Measurements from ENCODE around the gene TAF11L5. TPM values are rescaled to one million over a fixed set of nuclear protein-coding genes. Genes with fewer than 3 reads are reported as not detected.
"Not testable (repeated sequence)": the region's sequence is repeated elsewhere in the genome, so short reads cannot be mapped to it uniquely, and the experiment has no call there.

TAF11L5 gene
- total RNA-seq (2016; rRNA removed; fragmentation: Illumina TruSeq; extraction: Trizol) (not detected in 2 replicates), polyA plus RNA-seq (2011; rRNA removed) (not detected in 2 replicates), polyA minus RNA-seq (2011; rRNA and poly(A)+ RNA removed; ENCODE audit: low replicate concordance) (not detected in 2 replicates), Bru-seq, nascent RNA (not detected), BruChase-seq, experiment 1, labeled RNA remaining after a 6-hour chase (not detected), BruChase-seq, experiment 2, labeled RNA remaining after a 2-hour chase (not detected)
- not detected in 2 replicates for total RNA-seq (2016; cell fraction: cytosol; rRNA removed; fragmentation: Illumina TruSeq; extraction: Trizol; ENCODE audit: low read depth)
- not detected in 2 replicates for total RNA-seq (2016; cell fraction: insoluble cytoplasmic fraction; rRNA removed; fragmentation: Illumina TruSeq; extraction: Trizol)
- not detected in 2 replicates for total RNA-seq (2016; cell fraction: membrane; rRNA removed; fragmentation: Illumina TruSeq; extraction: Trizol)
- not detected in 2 replicates for total RNA-seq (2016; cell fraction: nucleus; rRNA removed; fragmentation: Illumina TruSeq; extraction: Trizol)
- not detected in 2 replicates for polyA plus RNA-seq (2011; cell fraction: cytosol; rRNA removed)
- not detected in 2 replicates for polyA plus RNA-seq (2011; cell fraction: nucleus; rRNA removed)
- polyA plus RNA-seq (2012), result not detected in 2 replicates
- polyA plus RNA-seq (2016; cell fraction: cytosol; fragmentation: Illumina TruSeq; extraction: Trizol; ENCODE audit: low read depth), result not detected in 2 replicates
- not detected in 2 replicates for polyA plus RNA-seq (2016; cell fraction: insoluble cytoplasmic fraction; fragmentation: Illumina TruSeq; extraction: Trizol; ENCODE audit: low read depth)
- not detected in 2 replicates for polyA plus RNA-seq (2016; cell fraction: membrane; fragmentation: Illumina TruSeq; extraction: Trizol; ENCODE audit: low read depth)
- not detected in 2 replicates for polyA plus RNA-seq (2016; cell fraction: nucleus; fragmentation: Illumina TruSeq; extraction: Trizol; ENCODE audit: insufficient read depth, low read depth)
- not detected in 2 replicates for polyA minus RNA-seq (2011; cell fraction: cytosol; rRNA and poly(A)+ RNA removed)
- polyA minus RNA-seq (2011; cell fraction: nucleus; rRNA and poly(A)+ RNA removed), result not detected in 2 replicates
- long read RNA-seq, experiment 1, result 0 reads
- long read RNA-seq, experiment 2, result 0 reads

- H3K36me3 ChIP-seq (replicated peaks in 1 of 2; ENCODE audit: control insufficient read depth in 1 of 2, insufficient read depth in 2 of 2, low read length in 2 of 2); H3K27ac ChIP-seq (ENCODE audit: extremely low read length, insufficient read depth, low read length); intact Hi-C loops (cut with micrococcal nuclease; ENCODE audit: unreplicated experiment); H3K4me2 ChIP-seq (ENCODE audit: low read depth, low read length); H3K4me3 ChIP-seq (replicated peaks in 1 of 3; ENCODE audit: insufficient read depth in 1 of 3, low read depth in 2 of 3, low read length in 3 of 3); H2AFZ ChIP-seq (ENCODE audit: low read length); BruUV-seq (replicated peaks); H3K27me3 ChIP-seq (ENCODE audit: control insufficient read depth in 1 of 2, insufficient read depth in 2 of 2, low read length in 2 of 2); in situ Hi-C loops (cut with HindIII; ENCODE audit: extremely low pct_ligation_motif_present, low pct_unique_long_range_greater_than_20kb); H4K20me1 ChIP-seq (ENCODE audit: insufficient read depth, low read length); H3K9ac ChIP-seq (ENCODE audit: insufficient read depth, low read depth, low read length); H3K9me3 ChIP-seq (ENCODE audit: low read length); H3K79me2 ChIP-seq (ENCODE audit: insufficient read depth, low read length); H3K4me1 ChIP-seq (ENCODE audit: insufficient read depth, low read length); CTCF ChIA-PET (ENCODE audit: low intra/inter-chr PET ratio, low total read pairs); DNase-seq (ENCODE audit: low spot score); POLR2A ChIA-PET; ATAC-seq; FAIRE-seq: not testable (repeated sequence)
- WGBS (ENCODE audit: low lambda C conversion rate), result no CpG with 5 or more reads among the region's 15 CpGs
These were observed at the start of gene TAF11L5 for GRCh38 chr5:17524935-17525334. Gene TAF11L5 (plus strand): TSS chr5:17525235.

- ChIA-PET POLR2A (no interaction called here), CTCF (ENCODE audit: low intra/inter-chr PET ratio, low total read pairs) (no interaction called here)
- no peak overlapping the region for H3K4me2 ChIP-seq (ENCODE audit: low read depth, low read length)
- in situ Hi-C loops (cut with HindIII; ENCODE audit: extremely low pct_ligation_motif_present, low pct_unique_long_range_greater_than_20kb) (no loop called here), intact Hi-C loops (cut with micrococcal nuclease; ENCODE audit: unreplicated experiment) (no loop called here)
- H3K4me3 ChIP-seq (replicated peaks in 1 of 3; ENCODE audit: insufficient read depth in 1 of 3, low read depth in 2 of 3, low read length in 3 of 3), result no peak overlapping the region
- H3K27ac ChIP-seq (ENCODE audit: extremely low read length, insufficient read depth, low read length), result no peak overlapping the region
- FAIRE-seq (no peak), DNase-seq (ENCODE audit: low spot score) (no peak), ATAC-seq (no peak)
- no peaks in the 10 kb centered on the region for H3K36me3 ChIP-seq (replicated peaks in 1 of 2; ENCODE audit: control insufficient read depth in 1 of 2, insufficient read depth in 2 of 2, low read length in 2 of 2)
- 14% methylated on average over 3 of the region's 3 CpGs for WGBS (ENCODE audit: low lambda C conversion rate)
- no TSS peak for BruUV-seq (replicated peaks)
- H4K20me1 ChIP-seq (ENCODE audit: insufficient read depth, low read length), result no peaks in the 10 kb centered on the region
- H3K9me3 ChIP-seq (ENCODE audit: low read length), result no peaks in the 10 kb centered on the region
- H2AFZ ChIP-seq (ENCODE audit: low read length), result no peak overlapping the region
- H3K79me2 ChIP-seq (ENCODE audit: insufficient read depth, low read length), result no peaks in the 10 kb centered on the region
- no peaks in the 10 kb centered on the region for H3K4me1 ChIP-seq (ENCODE audit: insufficient read depth, low read length)
- H3K9ac ChIP-seq (ENCODE audit: insufficient read depth, low read depth, low read length), result no peak overlapping the region
- no peaks in the 10 kb centered on the region for H3K27me3 ChIP-seq (ENCODE audit: control insufficient read depth in 1 of 2, insufficient read depth in 2 of 2, low read length in 2 of 2)
- TF ChIP-seq BHLHE40 (IDR thresholded peaks at IDR 0.05; ENCODE audit: low read length), result no peak
- TF ChIP-seq ZNF749 (CRISPR knock-in tag; IDR thresholded peaks at IDR 0.05; ENCODE audit: borderline replicate concordance), result no peak
- TF ChIP-seq ZFP36L1 (CRISPR knock-in tag; IDR thresholded peaks at IDR 0.05), result no peak
- no peak for TF ChIP-seq HIVEP1 (CRISPR knock-in tag; IDR thresholded peaks at IDR 0.05)
- no peak for TF ChIP-seq ZNF776 (CRISPR knock-in tag; IDR thresholded peaks at IDR 0.05)
- no peak for TF ChIP-seq BCLAF1 (IDR thresholded peaks at IDR 0.05)
- TF ChIP-seq JUND (CRISPR knock-in tag; IDR thresholded peaks at IDR 0.05), result no peak
- no peak for TF ChIP-seq SNAI1 (CRISPR knock-in tag; IDR thresholded peaks at IDR 0.05; ENCODE audit: borderline replicate concordance)
- TF ChIP-seq NFE2L2 (IDR thresholded peaks at IDR 0.05; ENCODE audit: low read length), result no peak
- TF ChIP-seq ZFP90 (CRISPR knock-in tag; IDR thresholded peaks at IDR 0.05; ENCODE audit: borderline replicate concordance), result no peak
- no peak for TF ChIP-seq TRIM22 (IDR thresholded peaks at IDR 0.05)
These were observed 48.0 kb upstream of the TAF11L5 start for GRCh38 chr5:17477043-17477442.
